GM19372 (cell line): ENCODE results near the gene MEIS1.

Source experiments
- ATAC-seq: cut with Tn5 transposase; IDR thresholded peaks from one replicate; pipeline ENCODE4 v1.9.1; 2021; ENCODE audit warnings: mild to moderate bottlenecking, low read depth, moderate library complexity; ENCODE audit not compliant: unreplicated experiment

Gene MEIS1

DNA sequence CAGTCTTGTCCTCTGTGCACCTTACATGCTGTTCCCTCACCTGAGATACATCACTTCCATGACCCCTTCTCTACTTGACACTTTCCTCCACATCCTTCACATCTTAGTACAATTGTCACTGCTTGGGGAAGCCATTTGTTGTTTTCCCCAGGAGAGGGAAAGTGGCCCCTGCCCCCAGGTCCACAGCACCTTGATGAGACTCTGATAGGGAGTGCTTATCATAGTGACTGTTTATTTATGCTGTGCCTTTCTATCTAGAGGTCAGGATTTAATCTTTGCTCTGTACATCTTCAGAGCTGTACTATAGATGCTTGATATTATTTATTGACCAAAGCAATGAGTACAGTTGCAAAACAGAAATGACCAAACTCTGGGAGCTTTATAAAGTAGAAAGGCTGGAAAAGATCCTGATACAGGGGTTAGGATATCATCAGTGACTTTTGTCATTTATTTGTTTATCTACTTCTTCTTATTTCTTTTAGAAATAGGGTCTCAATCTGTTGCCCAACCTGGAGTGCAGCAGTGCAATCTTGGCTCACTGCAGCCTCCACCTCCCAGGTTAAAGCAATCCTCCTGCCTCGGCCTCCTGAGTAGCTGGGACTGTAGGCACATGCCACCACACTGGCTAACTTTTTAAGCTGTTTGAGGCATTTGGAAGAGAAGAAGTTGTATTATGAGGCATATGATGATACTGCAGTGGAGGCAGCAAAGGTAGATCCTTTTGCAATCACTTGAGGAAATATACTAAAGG is 94.2 kb downstream of the MEIS1 start:
- no peak for ATAC-seq

DNA sequence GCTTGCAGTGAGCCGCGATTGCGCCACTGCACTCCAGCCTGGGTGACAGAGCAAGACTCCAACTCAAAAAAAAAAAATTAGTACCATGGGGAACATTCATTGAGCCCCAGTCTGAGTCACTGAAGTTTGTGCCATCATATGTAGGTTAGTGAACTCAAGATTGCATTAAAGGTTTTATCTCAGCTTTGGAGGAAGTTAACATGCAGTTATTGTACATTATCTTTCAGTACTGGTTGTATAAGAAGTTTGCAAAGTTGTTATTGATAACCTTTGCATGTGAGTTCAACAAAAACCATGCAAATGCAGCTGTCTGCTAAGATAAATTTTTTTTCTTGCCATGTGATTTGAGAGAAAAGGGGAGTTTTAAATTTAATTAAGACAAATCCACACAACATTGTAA is 95.7 kb downstream of the MEIS1 start:
- no peak for ATAC-seq

DNA sequence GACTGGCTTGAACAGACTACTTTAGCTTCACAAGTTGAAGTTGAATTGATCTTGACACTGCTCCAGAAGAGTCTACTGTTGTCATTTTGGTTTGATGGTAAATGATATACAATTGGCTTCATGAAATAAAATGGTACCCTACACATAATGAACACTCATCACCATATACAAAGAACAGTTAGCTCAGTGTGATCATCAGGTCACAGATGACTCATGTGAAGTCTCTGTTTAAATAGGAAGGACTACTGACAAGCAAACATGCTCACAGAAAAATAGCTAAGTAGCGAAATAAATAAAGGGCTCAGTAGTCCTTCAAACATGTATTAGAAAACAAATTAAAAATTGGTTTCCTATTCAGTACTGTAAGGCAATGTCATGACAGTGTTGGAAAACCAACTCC is 96.2 kb downstream of the MEIS1 start:
- ATAC-seq, result no peak

DNA sequence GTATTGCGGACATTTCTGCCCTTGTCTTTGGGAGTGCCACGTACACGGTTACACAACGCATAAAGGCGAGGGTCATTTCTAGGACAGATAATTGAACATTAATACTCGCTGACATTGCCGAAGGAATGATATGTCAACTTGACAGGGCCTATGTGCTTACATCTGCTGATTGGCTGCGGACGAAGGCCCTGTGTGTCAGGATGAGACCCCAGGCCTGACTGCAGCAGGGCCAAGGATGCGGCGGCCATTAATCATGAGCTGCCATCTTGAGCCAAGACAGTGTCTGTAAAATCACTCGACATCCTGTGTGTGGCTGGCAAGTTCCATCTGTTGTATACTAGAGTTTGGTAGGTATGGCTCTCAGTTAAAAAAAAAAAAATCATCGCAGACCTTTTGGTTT is 96.6 kb downstream of the MEIS1 start:
- ATAC-seq, result no peak

DNA sequence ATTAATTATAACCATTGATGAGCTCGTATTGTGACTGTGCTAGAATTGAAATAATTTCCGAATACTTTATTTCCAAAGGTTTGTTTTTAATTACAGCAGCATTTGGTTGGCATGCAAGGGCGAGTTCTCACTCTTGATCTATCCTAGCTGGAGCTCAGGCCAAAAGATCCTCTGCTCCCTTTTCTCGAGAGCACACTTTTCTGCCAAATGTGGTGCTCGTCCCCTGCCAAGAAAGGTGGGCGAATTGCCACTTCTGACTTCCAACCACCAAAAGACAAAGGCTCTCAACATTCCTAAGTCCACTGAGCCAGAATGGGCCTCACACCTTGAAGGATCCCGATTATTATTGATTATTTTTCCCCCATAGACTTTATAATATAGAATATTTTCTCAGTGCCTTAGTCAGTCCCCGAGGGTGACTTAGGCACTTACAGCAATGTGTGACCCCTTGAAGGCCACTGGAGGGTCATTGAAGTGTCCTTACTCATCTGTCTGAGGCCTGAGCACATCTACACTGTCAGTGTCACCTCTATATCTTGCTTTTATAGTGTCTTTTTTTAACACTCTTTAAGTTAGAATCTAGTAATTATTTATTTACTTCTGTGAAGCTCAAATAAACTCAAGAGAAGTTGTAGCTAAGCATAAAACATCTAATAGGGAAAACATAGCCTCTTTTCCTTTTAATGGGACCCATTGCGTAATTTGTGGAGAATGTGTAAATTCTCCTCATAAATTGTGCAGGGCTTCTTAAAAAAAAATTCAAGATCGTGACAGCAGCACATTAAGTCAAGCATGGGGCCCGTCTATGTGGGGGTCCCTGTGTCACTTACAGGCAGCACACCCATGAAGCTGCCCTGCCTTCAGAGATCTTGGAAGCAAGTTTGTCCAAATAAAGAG is 98.3 kb downstream of the MEIS1 start:
- no peak for ATAC-seq

DNA sequence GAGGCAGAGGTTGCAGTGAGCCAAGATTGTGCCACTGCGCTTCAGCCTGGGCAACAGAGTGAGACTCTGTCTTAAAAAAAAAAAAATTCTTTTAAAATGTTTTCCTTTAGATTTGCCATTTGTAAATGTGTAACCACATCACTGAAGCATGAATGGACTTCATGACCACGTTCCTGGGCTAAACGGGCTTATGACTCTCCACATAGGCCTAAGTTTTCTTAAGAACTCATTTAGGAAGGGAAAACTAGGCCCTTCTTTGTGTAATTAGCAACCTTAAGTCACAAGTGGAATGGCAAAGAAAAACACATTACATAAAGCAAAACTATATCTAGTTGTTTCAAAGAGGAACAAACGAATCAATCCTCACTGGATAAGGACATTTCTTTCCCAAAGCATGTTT is 99.5 kb downstream of the MEIS1 start:
- no peak for ATAC-seq

DNA sequence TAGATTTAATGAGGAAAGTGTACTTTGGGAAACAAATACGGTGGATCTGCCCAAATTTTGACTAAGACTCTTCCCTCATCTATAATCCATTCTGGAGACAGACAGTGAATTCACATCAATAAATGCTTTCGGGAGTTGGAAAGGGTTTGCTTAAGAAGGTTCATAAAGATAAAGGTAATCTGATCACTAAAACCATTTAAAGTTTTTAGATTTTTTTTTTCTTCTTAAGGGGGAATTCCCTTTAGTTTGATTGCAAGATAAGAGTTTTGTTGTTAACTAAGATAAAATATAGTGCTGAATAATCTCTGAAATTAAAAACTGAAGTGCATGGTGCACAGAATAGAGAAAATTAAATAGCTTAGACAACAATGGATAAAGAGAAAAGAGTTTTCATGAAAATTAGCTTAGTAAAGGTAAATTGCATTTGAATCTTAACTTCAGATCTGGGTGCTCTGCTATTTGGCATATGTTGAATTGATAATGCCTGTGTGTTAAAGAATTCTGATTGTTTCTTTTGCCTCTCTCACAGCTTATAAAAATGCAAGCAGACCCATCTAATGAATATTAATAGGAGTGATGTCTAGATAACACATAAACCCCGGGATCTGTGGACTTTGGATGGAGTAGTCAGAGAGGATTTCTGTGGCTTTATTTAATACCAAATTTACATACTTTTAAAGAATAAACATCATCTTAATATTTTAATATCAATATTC is 100.8 kb downstream of the MEIS1 start:
- ATAC-seq, result no peak

DNA sequence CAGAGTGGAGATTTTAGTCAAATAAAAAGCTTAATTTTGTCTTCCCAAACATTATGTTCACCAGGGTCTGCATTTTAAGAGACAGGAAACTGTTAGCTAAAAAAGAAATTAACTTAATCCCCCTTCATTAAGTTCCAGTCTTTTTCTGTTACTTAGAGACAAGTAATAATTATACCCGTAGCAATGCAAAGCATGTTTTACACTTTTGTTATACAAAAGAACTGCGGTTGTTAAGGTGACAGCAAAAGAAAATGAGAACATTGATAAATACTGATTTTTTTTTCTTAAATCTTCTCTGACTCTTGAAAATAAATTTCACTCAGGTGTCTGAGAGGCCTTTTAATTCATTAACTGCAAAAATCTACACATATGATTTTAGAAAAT is 101.4 kb downstream of the MEIS1 start:
- ATAC-seq, result no peak

DNA sequence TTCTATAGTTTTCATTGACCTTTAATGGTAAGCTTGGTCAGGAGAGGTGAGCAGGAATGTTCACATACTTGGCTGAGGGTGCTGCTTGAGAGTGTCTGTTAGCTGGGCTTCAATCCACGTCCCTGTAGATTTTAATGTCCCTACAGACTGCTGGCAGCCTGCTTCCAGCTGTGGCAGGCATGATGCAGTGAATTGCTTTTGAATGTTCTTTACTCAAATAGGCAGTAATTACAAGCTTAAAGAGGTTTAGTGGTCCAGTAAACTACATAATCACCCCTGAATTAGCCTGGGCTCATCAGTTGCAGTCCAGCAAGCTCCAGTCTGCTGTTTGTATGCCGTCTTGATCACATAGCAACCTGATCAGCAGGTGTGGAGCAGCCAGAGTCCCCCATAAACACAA is 102.1 kb downstream of the MEIS1 start:
- ATAC-seq, result no peak

DNA sequence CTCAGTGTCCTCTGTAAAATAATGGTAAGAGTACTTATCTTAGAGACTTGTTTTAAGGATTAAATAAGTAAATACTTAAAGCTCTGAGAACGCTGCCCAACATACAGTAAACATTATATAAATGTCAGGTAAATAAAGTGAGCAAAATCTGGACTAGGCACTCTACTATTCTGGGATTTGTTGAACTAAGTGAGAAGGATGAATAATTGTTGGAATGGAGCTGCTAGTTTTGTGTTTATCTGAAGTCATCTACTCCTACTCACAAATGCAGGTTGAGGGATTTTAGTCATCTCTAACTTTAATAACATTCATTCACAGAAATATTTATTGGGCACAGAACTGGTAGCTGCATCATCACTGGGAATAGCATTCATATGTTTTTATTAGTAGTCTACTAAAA is 103.4 kb downstream of the MEIS1 start:
- no peak for ATAC-seq

DNA sequence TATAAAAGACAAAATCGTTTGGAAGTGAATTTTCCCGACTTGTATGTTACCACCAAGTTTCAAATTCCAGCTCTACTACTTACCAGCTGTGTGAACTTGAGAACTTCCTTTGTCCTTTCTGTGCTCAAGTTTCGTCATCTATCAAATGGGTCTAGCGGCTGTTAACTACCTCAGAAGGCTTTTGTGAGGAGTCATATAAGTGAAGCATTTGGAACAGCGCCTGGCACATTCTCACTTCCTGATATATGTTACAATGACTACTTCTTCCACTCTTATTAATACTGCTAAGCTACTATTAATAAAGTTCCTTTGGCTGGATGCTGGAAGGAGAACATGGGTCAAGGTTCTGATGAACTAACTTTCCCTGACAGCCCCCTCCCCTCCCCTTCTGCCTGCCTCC is 104.5 kb downstream of the MEIS1 start:
- no peak for ATAC-seq

DNA sequence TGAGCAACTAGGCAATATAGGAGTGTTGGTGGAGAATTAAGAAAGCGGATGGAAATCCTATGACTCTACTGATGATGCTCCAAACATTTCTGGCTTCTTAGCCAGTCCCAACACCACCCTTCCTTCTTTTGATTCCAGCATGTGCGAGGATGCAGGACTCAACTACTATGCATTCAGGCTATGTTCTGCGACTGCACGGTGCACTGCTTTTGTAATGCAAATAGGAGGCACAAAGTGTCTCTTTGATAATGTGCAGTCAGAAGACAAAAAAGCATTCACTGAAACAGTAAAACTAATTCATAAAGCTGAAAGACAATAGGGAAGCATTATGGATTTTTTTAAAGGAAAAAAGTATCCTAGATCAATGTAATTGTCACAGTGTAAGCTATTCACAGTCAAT is 106.7 kb downstream of the MEIS1 start:
- ATAC-seq, result no peak

DNA sequence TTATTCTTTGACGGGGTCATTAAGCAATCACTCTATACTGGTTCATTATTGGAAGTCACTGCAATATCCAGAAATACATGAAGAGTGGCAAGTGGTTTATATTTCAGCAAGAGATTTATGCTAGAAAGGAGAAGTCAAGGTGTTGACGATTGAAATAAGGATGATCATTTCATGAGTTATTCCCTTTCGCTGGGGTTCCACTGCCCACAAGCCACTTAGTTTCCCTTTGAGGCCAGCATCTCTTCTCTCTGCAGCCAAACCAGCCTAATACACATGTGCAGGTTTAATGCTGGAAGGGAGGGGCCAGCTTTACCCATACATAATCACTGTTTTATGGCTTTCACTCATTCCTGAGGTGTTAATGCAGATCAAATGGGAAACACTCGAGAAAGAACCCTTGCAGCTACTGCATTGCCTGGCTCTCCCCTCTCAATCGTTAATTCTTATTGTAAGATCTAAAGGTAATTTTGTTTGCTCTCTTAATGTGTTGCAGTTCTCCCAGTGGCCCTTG is 108.4 kb downstream of the MEIS1 start:
- ATAC-seq, result no peak

DNA sequence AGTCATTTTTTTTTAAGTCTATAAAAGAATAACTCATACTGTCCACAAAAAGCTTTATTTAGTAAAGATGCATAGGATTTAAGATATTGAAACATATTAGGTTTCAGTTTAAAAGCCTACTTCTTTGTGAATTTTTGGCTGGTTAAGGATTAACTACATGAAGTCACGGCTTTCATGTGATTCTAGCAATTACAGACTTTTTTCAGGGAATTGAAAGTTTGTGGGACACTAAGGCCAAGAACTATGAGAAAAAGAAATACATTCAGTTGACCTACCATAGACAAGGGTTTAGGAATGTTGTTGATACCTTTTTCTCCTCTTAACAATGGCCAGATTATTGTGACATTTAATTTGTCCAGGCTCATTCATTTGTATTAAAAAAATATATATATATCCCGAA is 109.3 kb downstream of the MEIS1 start:
- no peak for ATAC-seq

DNA sequence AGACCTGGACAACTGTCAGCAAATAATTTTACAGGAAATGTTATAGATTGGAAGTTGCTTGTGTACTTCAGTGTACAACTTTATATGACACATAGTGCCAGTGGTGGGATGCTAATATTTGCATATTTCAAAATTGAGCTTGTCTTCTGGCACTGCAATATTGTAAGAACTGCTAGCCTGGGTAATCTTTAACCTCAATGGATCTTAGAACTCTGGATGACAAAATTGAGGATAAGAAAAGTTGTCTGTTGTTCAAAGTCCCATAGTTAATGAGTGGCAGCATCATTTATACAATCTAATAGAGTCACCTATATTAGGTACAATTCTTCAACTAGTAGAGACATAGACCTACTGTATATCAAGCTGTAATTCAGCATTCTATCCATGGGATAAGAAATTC is 110.3 kb downstream of the MEIS1 start:
- ATAC-seq, result no peak

DNA sequence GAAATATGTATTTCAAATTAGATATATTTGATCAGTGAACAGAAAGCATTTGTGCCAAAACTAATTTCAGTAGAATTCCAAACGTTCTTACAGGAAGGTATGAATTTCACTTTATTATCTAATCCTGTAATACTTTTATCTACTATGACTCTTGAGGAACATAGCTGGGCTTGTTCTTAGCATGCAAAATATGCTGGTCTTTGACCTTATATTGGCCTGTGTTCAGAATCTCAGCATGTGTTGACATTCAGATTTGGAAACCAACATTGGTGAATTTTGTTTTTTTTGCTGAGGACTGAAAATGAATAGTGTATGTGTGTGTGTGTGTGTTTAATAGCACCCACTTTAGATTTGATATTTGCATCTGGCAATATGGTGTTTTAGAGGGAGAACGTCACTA is 112.2 kb downstream of the MEIS1 start:
- no peak for ATAC-seq

DNA sequence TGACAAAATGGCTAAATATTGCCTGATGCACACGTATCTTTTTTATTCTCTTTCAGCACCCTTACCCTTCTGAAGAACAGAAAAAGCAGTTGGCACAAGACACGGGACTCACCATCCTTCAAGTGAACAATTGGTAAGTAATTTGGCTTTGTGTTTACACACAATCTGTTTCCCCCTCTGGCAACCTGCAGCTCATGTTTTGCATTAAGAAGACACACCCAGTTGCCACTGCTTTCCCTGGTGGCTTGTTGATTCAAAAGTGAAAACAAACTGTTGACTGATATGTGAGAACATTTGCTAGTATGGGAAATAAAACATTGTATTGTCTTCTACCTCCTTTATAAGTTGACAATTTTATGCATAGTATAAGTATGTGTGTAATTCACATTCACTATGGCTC is 113.0 kb downstream of the MEIS1 start:
- no peak for ATAC-seq

DNA sequence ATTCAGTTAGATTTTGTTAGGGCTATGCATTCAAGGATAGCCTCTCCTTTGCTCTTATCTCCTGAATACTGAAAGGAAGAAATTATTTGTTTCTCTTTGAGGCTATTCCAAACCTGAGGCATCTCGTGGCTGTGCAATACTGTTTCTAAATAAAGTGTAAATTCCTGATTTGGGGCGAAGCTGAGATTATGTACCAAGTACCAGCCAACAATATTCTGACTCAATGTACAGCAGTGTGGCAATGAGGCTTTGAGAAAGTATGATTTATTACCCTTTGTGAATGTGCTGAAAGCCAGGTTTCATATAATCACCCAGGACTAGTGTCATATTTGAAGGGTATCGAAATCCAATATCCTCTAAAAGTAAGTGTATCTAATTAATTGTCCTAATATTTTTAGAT is 113.5 kb downstream of the MEIS1 start:
- no peak for ATAC-seq

DNA sequence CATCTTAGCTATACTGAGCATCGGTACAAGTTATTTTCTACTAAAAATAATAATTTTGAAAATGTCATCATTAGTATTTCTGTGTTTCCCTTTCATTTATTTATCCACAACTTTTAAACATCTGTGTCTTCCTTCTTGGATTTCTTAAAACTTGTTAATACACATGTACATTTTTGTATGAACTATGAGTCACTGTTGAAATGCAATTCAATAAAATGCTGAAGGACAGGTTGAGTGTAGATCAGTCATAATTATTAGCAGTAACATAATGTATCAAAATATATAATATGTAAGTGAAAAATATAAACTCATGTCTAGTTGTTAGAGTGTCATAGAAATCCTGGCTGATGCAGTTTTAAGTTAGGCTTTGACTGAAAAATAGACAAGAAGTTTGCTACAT is 115.9 kb downstream of the MEIS1 start:
- ATAC-seq, result no peak

DNA sequence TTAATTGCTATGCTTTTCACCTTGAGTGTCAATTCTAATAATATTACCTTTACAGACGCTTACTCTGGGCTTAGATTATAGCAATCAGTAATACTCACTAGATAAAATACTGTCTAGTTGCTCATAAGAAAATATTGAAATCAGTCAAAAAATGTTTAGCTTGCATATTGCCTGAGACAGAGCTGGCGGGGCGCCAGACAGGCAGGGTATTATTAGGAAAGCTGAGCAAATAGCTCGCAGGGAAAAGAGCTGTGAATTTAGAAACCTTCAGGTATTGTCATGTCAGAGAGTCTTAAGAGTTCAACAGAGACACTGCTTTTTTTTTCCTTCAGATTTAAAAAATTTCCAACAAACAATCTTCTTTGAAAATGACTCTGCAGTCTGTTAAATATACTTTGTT is 118.4 kb downstream of the MEIS1 start:
- no peak for ATAC-seq

DNA sequence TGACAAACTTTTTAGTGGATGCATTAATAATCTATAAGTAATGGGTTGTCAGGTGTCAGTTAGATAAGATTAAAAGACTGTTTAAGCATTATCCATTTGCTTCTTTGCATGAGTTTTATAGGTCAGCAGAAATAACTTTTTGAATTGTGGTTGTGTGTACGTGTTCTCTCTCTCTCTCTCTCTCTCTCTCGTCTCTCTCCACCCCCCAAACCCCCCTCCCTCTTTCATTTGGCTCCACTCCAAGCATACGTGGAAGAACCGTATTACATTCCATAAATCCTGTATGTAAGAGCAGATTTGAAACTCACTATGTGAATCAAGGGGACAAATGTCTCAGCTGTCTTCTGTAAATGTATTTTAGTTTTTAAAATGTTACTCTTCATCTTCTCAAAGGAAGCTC is 120.2 kb downstream of the MEIS1 start:
- ATAC-seq, result no peak
